ENCODE data around the gene HUNK.

The HUNK gene

GRCh38 chr21:31961704-31962103 lies 88.9 kb downstream of the HUNK start:
- DNase-seq: no peak

DNA sequence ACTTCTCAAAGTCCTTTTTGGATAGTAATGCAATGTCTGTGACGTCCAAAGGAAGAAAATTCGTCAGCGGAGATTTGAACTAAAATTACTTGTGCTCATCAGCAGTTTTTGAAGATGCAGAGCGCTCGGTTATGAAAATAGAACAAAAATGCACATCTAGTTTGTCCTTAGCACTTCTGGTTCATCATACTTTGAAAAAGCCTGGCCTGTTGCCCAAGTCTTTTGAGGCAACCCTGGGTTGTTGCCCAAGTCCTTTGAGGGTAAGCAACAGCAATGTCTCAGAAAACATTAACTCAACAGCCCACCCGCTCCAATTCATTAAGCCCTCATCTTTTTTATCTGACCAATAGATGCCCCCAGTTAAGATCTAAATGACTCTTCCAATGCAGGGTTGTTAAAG lies 91.9 kb downstream of the HUNK start:
- DNase-seq: no peak

DNA sequence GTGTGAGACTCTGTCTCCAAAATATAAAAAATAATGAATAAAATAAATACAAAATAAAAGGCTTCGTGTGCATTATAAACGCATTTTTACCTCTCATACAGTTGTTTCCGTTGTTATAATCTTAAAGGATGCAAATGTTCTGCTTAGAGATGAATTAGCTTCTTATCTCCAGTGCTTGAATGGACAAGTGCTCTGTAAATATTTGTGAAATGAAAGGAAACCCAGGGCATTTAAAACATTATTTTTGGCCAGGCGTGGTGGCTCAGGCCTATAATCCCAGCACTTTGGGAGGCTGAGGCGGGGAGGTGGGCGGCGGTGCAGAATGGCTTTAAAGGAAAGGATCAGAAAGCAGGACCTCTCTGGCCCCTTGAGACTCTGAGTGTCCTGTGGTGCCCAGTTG lies 94.5 kb downstream of the HUNK start:
- DNase-seq: no peak

GRCh38 chr21:31972622-31973021 lies 99.8 kb downstream of the HUNK start:
- DNase-seq: no peak

GRCh38 chr21:31973402-31973944 lies 100.7 kb downstream of the HUNK start:
- DNase-seq: no peak

- DNase-seq: no peak
These were observed 101.7 kb downstream of the HUNK start for GRCh38 chr21:31974454-31974985.

DNA sequence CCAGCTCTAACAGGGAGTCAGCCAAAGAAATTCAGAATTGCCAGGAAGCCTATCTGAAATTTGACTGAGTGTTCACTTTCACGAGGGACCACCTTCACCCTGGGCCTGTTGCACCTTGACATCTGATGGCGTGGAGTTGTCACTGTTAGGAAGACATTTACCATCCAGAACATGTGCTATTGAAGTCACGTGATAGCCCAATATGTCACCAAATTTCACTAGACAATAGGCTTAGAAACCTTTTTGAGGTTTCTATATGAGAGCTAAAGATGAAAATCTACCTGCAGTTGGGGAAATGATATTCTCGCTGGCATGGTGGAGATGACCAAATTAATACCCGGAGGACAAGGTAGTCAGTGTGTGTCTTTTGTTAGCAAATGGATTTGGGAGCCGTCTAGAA lies 102.7 kb downstream of the HUNK start:
- DNase-seq: no peak

GRCh38 chr21:31977816-31978215 lies 105.0 kb downstream of the HUNK start:
- no peak for DNase-seq

DNA sequence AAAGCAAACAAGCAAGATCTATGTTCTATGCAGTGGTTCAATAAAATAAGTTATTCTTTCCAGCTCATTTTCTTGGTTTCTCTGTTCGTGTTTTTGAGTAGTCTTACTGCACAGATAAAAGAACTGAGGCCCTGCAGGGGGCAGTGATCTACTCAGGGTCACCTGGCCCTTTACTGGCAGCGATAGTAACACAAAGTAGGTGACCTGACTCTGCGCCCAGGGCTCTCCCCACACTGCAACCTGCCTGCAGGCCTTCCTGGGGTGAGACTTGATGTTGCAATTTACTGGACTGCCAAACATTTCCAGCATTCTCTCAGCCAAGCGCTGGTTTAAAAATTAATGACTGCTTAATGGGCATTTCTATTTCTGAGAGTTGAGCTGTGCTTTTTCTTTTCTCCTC lies 110.3 kb downstream of the HUNK start:
- DNase-seq: no peak

GRCh38 chr21:31983554-31983953 lies 110.7 kb downstream of the HUNK start:
- DNase-seq: no peak

- DNase-seq: no peak
These were observed 112.6 kb downstream of the HUNK start for GRCh38 chr21:31985398-31985797.

GRCh38 chr21:31986035-31986856 lies 113.4 kb downstream of the HUNK start:
- no peak for DNase-seq

DNA sequence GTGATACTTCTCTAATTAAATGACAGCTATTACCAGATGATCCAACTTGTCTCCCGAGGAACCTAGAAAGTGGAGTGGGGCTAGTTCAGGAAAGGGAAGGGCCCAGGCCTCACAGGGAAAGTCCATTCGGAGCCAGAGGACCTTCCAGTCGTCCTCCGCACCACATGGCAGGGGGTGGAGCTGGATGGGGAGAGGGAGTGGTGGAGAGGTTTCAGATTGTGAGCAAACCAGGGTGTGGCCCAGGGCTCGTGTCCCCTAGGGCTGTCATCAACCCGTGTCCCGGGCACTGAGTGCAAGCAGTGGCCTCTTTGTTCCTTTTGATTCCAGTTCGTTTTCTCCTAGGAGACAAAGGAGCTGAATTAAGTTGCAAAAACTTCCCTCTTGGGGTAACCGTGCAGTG lies 114.9 kb downstream of the HUNK start:
- no peak for DNase-seq

- no peak for DNase-seq
These were observed 115.9 kb downstream of the HUNK start for GRCh38 chr21:31988492-31989290.

- DNase-seq: no peak
These were observed 118.8 kb downstream of the HUNK start for GRCh38 chr21:31991356-31992331.

- no peak for DNase-seq
These were observed 119.6 kb downstream of the HUNK start for GRCh38 chr21:31992391-31992790.

DNA sequence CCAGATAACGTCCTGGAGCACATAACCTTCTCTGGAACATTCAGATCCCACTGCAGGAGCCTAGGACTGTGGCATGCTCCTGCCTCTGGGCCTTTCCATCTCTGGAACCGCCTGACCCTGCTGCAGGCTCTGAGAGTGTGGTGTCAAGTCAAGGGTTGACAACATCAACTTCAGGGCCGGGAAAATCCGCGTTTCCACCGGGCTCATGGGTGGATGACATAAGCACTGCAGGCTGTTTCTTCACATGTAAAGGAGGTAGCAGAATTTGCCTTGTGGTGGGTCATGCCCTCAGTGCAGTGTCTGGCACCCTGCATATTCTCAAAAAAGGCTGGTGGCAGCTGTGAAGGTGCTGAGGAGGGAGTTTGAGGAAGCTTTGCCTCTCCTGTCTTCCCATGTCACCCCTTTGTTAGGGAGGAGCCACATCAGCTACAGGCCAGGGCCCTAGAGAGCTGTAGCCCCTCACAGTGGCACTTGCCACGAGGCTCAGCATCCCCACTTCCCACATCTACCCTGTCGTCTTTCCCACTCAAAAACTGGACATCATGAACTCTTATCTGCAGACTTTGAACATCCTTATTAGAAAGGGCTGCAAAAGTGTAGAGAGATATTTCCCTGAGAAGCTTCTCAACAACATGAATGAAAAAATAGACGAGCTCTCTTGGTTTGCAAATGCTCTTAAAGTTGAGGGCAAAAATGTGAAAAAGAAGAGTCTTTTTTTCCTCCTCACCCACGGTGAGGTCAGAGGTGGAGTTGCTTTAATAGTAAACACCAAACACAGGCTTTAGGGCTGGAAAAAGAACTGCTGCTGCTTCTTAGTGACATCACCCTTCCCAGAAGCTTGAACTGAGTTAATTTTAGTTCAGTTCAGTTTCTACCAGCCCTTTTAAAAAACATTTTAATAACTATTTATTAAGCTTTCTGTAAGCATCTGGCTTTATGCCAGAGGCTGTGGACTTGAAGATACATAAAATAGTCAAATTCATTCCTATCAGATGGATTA lies 121.3 kb downstream of the HUNK start:
- no peak for DNase-seq

GRCh38 chr21:31997191-31997590 lies 124.4 kb downstream of the HUNK start:
- DNase-seq: peak; percentile 73 to 88

- no peak for DNase-seq
These were observed 127.1 kb downstream of the HUNK start for GRCh38 chr21:31999810-32000468.

DNA sequence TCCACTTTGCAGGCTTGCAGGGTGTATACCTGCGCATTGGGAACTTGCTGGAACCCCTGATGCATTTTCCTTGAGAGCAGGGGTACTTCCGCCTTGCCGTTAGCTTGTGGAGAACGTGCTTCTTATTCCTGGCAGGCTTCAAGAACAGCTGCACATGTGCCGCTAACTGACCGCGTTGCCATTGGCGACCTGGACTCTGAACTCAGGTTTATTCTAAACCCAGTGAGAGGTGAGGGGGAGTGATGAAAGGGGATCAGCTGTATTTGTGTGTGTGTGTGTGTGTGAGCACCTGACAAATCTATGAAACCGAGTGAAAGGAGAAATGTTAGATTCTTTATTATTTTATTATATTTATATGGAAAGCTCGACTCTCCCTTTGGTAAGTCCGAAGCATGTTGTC lies 128.6 kb downstream of the HUNK start:
- DNase-seq: no peak

DNA sequence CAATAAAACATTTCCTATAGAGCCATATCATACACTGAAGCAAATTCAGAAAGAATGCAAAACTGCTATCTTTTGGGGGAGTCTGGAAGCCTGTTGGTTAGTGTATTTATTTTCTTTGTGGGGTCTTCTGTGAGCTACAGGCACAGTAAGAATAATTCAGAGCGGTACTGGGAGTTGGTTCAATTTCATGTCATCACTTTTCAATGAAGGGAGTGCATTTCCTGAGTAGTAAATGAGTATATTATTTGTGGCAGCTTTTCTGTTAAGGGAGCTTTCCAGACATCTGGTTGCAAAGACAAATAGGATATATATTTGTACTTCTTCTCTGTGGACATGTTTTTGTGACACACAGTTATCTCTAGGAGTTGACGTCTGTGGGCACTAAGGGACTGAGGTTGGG lies 130.6 kb downstream of the HUNK start:
- DNase-seq: no peak
